Measurements from ENCODE around the gene DUSP11.

GRCh38 chr2:73822991-73823390 is 43.1 kb upstream of the DUSP11 start:
- TF ChIP-seq CTCF (IDR thresholded peaks at IDR 0.05; ENCODE audit: insufficient read depth, low read length, poor library complexity, severe bottlenecking) (no peak), EZH2phosphoT487 (conservative IDR thresholded peaks at IDR 0.05; ENCODE audit: low read length) (no peak)
